HG02759 (cell line): ENCODE data around the gene YARS2.
"Not testable (repeated sequence)": the region's sequence is repeated elsewhere in the genome, so short reads cannot be mapped to it uniquely, and the experiment has no call there.

Source experiments
- ATAC-seq: cut with Tn5 transposase; IDR thresholded peaks from one replicate; pipeline ENCODE4 v1.9.1; 2021; ENCODE audit warnings: mild to moderate bottlenecking, moderate library complexity; ENCODE audit not compliant: unreplicated experiment

The YARS2 gene

DNA sequence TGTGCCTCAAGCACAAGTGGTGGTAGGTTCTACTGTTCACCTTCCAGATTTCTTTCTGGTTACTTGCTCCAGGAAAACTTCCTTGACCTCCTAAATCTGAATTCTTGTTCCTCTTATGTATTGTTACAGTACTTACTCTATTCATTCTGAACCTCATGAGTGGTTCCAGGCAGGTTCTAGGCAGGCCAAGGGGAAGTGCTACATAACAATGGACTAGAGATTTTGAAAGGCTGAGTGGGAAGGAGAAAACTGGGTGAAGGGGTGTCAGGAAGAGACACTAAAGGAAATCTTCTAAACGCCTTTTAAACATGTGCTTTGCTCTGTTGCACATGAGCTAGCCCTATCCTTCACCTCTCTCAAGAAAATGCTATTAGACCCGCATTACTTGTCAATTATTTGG, 1.6 kb downstream of the YARS2 start:
- ATAC-seq: no peak

DNA sequence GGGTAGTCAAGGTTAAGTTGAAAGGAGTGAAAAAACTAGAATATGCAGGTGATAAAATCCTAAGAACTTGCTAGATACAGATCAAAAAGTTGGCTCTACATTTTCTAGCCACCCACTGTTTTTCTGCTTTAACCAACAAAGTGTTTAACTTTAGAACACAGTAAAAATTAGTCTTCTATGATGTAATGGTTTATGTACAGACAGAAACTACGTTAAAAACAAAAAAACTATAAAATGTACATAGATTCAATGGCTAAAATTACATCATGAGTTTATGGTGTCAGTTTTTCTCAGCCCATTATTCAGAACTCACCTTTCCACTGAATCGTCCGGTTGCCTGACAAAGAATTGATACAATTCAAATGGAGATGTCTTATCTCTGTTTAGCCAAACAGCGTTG, 2.1 kb downstream of the YARS2 start:
- no peak for ATAC-seq

DNA sequence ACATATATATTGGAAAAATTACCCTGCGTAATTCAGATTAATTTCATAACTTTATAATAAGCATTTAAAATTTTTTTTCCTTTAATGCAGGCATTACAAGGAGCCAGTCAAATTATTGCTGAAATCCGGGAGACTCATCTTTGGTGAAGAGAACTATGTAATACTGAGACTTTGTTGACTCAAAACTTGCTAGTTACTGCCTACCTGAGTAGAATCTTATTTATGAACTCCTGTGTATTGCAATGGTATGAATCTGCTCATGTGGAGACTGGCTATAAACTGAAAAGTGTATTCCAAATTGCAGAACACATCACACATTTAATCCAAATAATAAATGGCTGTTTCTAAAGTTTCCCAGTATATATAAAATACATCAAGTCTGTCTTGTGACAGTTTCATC, 12.4 kb downstream of the YARS2 start:
- no peak for ATAC-seq

DNA sequence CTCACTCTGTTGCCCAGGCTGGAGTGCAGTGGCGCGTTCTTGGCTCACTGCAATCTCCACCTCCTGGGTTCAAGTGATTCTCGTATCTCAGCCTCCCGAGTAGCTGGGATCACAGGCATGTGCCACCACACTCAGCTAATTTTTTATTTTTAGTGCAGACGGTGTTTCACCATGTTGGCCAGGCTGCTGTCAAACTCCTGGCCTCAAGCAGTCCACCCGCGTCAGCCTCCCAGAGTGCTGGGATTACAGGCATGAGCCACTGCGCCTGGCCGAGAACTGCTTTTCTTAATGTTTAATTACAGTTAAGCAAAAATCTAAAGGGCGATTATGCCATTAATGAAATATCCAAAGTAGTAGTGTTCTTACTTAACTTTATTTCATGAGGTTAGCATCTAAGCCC, 13.6 kb downstream of the YARS2 start:
- no peak for ATAC-seq

DNA sequence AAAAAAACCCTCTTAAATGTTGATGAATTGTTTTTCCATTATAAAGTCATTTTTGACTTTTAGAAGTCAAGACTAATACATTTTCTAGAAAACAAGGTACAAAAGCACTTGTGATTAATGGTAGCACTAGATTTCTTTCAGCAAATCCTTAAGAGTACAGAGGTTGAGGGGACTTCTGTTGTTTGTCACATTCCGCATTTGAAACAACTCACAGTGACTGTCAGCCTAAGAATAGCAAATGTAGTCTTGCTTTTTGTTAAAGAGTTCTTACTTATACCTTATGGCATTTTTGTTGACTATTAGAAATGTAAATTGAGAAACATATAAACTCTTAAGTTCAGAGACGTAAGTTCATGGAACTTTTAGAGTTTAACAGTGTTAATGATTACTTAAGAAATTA, 16.4 kb downstream of the YARS2 start:
- ATAC-seq: no peak

DNA sequence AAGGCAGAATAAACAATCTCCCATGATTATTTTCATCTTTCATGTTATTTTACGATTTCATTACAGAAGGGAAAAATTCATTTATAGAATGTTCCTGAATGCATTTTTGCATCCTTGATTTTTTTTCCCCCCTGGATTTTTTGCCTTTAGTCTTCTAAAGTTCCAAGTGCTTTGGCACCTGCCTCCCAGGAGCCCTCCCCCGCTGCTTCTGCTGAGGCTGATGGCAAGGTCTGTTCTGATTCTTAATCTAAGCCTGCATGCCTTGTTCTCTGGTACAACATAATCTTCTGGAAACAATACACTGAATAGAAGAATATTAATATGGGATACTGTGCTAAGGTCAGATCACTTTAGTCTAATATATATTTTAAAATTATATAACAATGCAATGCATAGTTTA, 18.0 kb downstream of the YARS2 start:
- no peak for ATAC-seq

DNA sequence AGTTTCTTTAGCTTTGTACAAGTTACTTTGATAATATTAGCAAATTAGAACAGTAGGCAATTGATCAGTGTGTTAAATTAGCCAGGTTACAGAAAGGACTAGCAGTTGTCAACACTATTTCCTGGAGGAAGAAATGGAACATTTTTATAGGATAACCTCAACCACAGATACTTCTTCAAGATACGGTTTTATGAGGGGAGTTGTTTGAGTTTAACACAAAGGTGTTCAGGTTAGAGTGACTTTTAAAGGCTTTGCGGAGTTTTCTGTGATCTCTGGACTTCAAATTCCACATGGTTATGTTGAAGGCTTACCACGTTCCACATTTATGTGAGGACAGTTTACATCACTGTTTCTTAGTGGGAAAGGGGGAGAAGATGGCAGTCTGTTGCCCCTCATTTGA, 19.3 kb downstream of the YARS2 start:
- ATAC-seq: no peak

DNA sequence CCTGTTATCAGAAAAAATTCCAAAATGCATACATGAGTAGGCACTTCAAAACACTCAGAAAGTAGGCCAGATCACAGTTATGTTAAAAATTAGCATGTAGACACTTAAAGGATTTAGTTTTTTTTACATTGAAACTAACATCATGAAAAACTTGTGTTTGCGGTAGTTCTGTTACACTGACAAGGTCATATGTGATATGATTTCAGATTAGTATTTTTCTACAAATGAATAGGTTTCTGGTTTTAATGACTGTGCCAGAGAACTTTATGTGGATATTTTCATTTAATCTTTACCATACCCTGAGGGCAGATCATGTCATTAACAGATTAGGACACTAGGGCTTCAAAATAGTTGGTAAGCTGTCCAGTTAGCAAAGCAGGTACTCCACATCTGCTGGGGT, 20.7 kb downstream of the YARS2 start:
- ATAC-seq: no peak

DNA sequence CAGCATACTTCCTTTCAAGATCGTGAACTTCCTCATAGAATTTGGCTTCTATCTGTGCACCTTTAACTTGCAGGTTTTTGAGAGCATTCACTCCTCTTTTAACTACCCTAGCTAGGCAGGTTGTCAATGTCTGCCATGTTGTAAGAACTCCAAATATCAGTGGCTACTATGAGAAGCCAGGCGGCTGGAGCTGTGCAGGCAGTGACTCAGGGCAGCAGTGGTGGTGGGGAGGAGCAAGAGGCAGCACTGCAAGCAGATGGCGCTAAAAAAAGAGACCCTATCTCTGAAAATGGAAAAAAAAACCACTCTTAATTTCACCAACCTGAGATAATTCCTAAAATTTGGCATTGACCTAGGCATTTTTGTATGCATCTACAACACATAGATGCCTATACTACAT, 28.5 kb downstream of the YARS2 start:
- ATAC-seq: no peak

DNA sequence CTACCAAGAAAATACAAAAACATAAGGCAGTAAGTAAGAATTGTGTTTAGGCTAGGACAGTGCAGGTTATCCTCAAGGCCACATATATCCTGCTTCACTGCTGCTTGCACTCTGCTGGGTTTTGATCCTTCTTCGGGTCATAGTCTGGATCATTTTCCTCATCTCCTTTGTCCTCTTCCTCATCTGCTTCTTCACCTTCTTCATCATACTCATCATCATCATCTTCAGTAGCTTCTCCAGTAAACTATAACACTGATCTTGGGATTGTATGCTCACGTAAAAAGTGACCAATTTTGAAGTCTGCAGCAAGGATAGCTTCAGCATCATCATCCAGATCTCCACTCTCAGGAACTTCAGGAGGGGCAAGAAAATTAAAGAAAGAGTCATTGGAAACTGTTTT, 29.4 kb downstream of the YARS2 start:
- ATAC-seq: no peak

DNA sequence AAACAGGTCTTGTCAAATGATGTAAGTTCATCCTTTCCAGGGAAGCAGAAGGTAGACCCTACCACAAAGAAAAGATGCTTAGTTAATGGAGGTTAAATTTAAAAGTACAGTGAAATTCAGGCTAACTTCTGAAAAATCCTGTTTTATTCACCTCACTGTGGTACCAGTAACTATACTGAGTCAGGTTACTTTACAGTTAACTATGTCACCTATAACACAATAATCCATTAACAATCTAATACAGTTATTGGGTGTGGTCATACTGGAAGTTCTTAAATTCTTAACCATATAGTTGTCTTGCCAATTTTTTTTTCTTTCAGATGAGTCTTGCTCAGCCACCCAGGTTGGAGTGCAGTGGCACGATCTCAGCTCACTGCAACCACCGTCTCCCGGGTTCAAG, 30.4 kb downstream of the YARS2 start:
- not testable (repeated sequence) for ATAC-seq

DNA sequence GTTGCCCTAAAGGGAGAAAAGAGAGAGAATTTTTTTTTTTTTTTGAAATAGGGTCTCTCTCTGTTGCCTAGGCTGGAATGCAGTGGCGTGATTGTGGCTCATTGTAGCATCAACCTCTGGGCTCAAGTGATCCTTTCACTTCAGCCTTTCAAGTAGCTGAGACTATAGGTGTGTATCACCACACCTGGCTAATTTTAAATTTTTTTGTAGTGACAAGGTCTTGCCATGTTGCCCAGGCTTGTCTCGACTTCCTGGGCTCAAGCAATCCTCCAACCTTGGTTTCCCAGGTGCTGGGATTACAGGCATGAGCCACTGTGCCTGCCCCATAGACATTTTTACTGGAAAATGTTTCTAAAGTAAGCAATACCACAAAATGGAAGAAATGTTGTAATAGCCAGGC, 36.8 kb downstream of the YARS2 start:
- ATAC-seq: no peak

DNA sequence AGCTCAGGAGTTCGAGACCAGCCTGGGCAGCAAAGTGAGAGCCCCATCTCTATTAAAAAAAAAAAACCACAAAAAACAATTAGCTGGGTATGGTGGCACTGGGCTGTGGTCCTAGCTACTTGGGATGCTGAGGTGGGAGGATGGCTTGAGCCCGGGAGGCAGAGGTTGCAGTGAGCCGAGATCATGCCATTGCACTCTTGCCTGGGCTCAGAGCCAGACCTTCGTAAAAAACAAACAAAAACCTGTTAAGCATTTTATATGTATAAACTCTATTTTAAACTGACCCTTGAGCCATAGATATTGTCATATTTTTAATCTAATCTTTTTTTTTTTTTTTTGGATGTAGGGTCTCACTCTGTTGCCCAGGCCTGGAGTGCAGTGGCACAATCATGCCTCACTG, 40.9 kb downstream of the YARS2 start:
- ATAC-seq: no peak

DNA sequence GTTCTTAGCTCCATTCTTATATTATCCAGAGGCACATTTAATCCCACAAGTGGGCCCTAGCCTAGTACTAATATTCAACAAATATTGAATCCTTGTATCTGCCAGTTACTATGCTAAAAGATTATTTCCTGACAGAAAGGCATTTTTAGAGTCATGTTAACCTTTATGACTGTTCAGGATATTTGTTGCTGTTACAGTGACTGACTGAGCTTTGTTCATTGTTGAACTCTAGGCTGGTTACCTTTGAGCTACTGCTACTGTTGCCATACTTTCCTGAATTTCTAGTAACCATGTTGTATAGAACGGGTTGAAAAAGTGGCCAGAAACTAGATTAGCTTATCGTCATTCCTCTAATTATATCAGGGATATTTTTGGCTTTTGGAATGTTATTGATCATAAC, 46.8 kb downstream of the YARS2 start:
- no peak for ATAC-seq

DNA sequence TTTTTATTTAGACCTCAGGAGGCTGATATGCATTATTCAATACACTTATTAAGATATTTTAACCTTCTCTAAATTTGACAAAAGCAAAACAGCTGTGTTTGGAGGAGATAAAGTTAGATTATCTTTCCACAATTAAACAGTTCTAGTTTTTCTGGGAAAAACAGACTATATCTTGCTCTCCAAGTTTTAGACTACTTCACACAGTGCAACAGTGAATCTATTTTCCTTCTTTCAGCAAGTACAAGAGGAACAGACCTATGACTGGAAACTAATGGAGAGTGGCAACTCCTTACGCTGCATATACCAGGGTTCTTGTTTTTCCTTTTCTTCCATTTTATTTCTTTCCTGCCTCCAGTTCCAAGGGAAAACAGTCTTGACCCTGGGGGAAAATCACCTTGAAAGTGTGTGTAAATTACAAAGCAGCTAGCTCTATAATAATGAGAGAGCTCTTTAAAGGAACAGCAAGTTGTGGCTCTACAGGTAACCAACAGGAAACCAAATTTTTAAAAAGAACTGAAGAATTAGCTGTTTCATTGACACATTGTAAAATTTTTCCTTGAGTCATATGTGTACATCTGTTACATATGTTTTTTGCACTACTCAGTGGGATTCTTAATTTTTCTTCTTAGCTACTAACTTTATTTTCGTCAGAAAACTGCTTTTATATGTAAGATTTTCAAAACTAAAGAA, 49.2 kb downstream of the YARS2 start:
- ATAC-seq: no peak

DNA sequence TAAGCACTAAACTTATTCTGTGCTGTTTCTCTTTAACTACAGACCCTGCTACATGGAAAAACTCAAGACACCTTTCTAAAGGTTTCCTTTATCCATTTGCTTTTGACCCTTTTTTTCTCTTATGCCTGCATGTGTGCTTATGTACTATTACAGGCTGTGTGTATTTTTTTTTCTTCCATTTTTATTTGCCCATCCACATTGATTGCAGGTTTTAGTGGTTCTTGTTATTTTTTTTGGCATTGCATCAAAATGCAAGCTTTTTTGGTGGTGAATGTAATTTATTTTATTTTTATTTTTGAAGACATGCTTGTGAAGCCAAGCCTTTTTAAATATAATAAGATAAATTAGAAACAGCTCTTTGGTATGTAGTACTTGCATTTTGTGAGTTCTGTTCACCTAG, 49.9 kb downstream of the YARS2 start:
- ATAC-seq: no peak

DNA sequence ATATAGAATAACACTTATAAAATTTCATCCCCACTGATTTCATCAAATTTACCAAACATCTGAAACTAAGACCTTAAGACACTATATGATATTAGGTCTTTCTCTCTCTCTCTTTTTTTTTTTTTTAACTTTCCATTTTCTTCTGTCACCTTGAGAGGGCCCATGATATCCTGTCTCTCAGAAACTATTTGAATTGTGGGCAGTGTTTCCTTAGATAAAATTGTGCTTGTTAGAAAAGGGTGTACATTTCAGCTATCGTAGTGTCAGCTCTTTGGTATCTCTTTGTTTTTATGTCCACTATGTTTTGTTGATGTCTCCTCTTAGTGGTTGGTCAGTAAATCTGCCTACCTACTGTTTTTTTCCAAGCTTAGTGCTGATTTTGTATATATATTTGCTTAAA, 52.8 kb downstream of the YARS2 start:
- ATAC-seq: no peak

DNA sequence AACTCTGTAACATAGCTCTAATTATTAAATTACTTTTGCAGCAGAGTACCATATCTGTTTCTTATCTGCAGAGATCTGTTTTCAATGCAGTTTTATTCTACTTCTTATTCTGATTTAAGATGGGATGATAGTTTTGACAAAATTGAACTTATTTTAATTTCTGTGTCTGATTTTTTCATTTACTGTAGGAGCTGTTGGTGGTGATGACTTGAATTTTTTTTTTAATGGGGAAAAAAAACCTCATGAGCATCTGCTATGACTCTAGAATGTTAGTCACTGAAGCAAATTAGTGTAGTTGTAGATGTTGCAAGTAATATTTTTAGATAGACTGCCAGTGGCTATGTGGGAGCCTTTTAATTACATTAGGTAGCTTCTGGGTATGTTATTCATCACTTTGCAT, 53.2 kb downstream of the YARS2 start:
- ATAC-seq: no peak

DNA sequence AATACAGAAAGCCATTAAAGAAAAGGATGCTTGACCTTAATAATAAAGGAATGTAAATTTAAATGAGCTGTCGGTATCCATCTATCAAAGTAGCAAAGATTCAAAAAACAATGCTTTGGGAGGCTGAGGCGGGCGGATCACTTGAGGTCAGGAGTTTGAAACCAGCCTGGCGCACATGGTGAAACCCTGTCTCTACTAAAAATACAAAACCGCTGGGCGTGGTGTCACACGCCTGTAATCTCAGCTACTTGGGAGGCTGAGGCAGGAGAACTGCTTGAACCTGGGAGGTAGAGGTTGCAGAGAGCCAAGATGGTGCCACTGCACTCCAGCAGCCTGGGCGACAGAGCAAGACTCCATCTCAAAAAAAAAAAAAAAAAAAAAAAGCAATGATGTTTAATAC, 56.3 kb downstream of the YARS2 start:
- ATAC-seq: not testable (repeated sequence)

DNA sequence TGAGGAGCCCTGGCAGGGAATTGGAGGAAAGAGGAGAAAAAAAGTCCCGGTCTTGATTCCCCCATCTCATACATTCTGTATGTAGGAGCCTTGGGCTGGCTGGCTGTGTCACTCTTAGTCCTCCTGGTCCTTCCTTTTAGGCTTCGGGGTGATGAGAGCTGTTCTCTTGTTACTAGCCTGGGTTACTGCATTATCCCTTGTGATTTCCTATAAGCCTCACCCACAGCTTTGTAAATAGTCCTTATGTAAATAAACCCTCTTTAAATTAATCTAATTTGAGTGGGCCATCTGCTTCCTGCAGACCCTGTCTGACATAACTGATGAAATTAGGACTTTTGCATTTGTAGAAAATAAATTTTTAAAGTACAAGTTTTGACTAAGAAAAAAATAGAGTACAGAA, 57.4 kb downstream of the YARS2 start:
- no peak for ATAC-seq

DNA sequence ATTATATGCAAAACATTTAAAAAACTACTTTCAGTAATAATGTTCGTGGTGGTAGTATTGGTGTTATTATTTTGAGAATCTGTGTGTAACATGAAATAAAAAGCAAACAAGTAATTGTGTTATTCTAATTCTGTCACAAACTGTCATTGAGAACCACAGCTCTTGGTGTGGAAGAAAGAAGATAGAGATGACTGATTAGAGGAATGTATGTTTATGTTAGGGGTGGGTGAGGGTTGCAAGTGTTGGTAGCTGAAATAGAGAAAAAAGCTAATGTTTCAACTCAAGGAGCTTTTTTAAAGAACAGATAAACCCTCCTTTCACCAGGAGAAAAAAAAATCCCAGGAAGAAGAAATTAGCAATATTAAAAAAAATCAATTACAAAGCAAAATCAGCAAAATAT, 58.3 kb downstream of the YARS2 start:
- ATAC-seq: no peak
